Measurements from ENCODE around the gene ANO6.

ANO6 gene

GRCh38 chr12:45334396-45334795 lies 118.5 kb downstream of the ANO6 start:
- TF ChIP-seq ZFX (IDR thresholded peaks at IDR 0.05) = no peak
- TF ChIP-seq, protein P1, sequence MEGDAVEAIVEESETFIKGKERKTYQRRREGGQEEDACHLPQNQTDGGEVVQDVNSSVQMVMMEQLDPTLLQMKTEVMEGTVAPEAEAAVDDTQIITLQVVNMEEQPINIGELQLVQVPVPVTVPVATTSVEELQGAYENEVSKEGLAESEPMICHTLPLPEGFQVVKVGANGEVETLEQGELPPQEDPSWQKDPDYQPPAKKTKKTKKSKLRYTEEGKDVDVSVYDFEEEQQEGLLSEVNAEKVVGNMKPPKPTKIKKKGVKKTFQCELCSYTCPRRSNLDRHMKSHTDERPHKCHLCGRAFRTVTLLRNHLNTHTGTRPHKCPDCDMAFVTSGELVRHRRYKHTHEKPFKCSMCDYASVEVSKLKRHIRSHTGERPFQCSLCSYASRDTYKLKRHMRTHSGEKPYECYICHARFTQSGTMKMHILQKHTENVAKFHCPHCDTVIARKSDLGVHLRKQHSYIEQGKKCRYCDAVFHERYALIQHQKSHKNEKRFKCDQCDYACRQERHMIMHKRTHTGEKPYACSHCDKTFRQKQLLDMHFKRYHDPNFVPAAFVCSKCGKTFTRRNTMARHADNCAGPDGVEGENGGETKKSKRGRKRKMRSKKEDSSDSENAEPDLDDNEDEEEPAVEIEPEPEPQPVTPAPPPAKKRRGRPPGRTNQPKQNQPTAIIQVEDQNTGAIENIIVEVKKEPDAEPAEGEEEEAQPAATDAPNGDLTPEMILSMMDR (conservative IDR thresholded peaks at IDR 0.05) = no peak
- no peak overlapping the region for H3K27ac ChIP-seq

DNA sequence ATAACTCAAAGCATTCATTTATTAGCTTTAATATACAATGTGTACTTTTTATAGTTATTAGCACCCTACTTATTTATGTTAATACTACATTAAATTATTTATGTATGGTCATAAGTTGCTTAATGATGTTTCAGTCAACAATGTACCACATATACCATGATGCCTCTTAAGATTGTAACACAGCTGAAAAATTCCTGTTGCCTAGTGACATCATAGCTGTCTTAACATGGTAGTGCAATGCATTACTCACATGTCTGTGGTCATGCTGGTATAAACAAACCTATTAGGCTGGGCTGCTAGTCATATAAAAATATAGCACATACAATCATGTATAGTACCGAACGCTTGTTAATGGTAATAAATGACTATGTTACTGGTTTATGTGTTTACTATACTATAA lies 120.4 kb downstream of the ANO6 start:
- TF ChIP-seq, protein P1 (conservative IDR thresholded peaks at IDR 0.05) = no peak
- no peak for TF ChIP-seq ZFX (IDR thresholded peaks at IDR 0.05)
- H3K27ac ChIP-seq = no peak overlapping the region

GRCh38 chr12:45336762-45337596 lies 121.1 kb downstream of the ANO6 start:
- H3K27ac ChIP-seq = no peak overlapping the region
- no peak for TF ChIP-seq ZFX (IDR thresholded peaks at IDR 0.05)
- TF ChIP-seq, protein P1 (conservative IDR thresholded peaks at IDR 0.05) = no peak

GRCh38 chr12:45337835-45338234 lies 121.9 kb downstream of the ANO6 start:
- TF ChIP-seq, protein P1 (conservative IDR thresholded peaks at IDR 0.05) = no peak
- H3K27ac ChIP-seq = no peak overlapping the region

- TF ChIP-seq, protein P1 (conservative IDR thresholded peaks at IDR 0.05) = no peak
- no peak for TF ChIP-seq ZFX (IDR thresholded peaks at IDR 0.05)
- H3K27ac ChIP-seq = no peak overlapping the region
These were observed 122.4 kb downstream of the ANO6 start for GRCh38 chr12:45338272-45338671.

DNA sequence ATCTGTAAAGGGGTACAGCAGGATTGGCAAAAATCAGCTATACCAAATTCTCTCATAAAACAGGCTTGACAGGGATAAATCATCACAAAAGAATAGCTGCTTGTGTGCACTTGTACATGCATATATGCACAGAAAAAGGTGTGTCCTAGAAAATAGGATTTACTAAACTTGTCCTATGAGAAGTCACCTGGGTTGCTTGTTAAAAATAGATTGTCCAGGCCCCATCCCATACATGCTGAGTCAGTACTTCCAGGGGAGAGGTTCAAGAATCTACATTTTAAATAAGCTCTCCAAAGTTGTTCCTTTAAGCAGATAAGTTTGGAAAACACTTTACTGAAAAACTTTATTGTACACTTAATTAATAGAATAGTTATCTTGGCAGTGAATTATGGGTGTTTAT lies 123.1 kb downstream of the ANO6 start:
- no peak for TF ChIP-seq ZFX (IDR thresholded peaks at IDR 0.05)
- TF ChIP-seq, protein P1 (conservative IDR thresholded peaks at IDR 0.05) = no peak
- no peak overlapping the region for H3K27ac ChIP-seq

DNA sequence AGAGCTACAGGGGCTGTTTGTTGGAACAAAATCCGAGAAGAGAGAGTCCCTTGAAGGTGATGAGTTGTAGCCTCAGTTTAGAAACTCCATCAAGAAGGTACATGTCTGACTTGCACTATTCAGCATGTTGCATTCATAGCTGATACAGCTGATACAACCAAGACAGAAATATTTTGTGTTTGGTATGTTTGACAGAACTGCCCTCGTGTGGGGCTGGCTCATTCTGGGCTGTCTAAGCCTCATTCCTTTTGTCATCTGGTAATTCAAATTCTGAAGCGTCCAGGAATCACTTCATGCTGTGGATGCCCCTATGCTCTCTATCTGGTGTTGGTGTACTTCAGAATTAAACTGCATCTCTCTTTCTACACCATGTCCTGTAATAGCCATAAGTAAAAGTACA lies 126.3 kb downstream of the ANO6 start:
- TF ChIP-seq ZFX (IDR thresholded peaks at IDR 0.05) = no peak
- TF ChIP-seq, protein P1 (conservative IDR thresholded peaks at IDR 0.05) = no peak
- no peak overlapping the region for H3K27ac ChIP-seq
